WI38 (cell line): Measurements from ENCODE around the gene LLPH.
A peak's percentile ranks its signal among the peaks of the same experiment; 100 is the strongest.

ENCODE experiments used
- H3K4me3 ChIP-seq: 2 replicates; pipeline ENCODE4 v1.5.1; 2011; ENCODE audit warnings: low read depth, mild to moderate bottlenecking, control low read depth, low read length
- TF ChIP-seq, protein P1 (sequence below): IDR thresholded peaks from 2 replicates; pipeline ENCODE4 v1.5.1; 2012; ENCODE audit warnings: low read depth, mild to moderate bottlenecking, control low read depth, low read length

LLPH gene

GRCh38 chr12:66090157-66090556 is 40.4 kb downstream of the LLPH start:
- H3K4me3 ChIP-seq = no peak overlapping the region

DNA sequence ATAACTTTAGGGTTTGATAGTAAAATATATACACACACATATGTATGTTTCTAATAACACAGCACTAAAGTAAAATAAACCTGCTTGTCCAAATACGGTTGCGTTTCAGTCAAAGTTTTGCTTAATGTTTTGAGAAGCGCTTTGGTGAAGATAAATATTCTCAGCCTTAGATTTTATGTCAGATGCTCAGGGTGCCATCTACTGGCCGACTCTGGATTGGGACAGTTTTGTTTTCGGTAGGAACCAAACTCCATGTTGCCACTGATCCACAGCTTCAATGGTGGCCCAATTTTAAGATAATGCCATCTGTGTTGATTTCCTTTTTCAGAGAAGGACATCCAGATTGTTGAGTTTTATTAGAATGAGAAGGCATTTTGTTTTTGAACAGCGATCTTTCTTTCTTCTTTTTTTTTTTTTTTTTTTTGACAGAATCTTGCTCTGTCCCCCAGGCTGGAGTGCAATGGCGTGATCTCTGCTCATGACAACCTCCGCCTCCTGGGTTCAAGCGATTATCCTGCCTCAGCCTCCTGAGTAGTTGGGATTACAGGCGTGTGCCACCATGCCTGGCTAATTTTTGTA is 43.1 kb downstream of the LLPH start:
- TF ChIP-seq, protein P1, sequence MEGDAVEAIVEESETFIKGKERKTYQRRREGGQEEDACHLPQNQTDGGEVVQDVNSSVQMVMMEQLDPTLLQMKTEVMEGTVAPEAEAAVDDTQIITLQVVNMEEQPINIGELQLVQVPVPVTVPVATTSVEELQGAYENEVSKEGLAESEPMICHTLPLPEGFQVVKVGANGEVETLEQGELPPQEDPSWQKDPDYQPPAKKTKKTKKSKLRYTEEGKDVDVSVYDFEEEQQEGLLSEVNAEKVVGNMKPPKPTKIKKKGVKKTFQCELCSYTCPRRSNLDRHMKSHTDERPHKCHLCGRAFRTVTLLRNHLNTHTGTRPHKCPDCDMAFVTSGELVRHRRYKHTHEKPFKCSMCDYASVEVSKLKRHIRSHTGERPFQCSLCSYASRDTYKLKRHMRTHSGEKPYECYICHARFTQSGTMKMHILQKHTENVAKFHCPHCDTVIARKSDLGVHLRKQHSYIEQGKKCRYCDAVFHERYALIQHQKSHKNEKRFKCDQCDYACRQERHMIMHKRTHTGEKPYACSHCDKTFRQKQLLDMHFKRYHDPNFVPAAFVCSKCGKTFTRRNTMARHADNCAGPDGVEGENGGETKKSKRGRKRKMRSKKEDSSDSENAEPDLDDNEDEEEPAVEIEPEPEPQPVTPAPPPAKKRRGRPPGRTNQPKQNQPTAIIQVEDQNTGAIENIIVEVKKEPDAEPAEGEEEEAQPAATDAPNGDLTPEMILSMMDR = peak; percentile 63
- no peak overlapping the region for H3K4me3 ChIP-seq

More at GRCh38 chr12:66090157-66090556, 40.4 kb downstream of the LLPH start:
- TF ChIP-seq, protein P1 = no peak

DNA sequence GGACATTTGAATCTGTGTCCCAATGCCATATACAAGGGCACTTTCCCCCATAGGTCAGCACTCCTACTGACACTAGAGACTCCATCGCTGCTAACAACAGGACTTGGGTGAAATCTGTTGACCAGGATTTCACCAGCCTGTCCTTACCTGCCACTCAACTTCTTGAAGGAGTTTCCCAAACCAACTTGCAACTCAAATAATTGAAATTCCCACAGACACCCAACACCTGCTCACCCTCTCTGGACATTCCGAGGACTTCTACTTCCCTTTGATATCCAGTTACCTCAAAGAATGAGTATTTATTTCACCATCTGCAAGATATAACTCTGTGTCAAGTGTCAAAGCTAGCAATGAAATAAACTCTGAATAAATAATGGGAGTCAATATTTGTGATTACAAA is 44.6 kb downstream of the LLPH start:
- TF ChIP-seq, protein P1 = no peak
- no peak overlapping the region for H3K4me3 ChIP-seq

- no peak overlapping the region for H3K4me3 ChIP-seq
- TF ChIP-seq, protein P1 = no peak
Measured at GRCh38 chr12:66085213-66085612, 45.3 kb downstream of the LLPH start.

DNA sequence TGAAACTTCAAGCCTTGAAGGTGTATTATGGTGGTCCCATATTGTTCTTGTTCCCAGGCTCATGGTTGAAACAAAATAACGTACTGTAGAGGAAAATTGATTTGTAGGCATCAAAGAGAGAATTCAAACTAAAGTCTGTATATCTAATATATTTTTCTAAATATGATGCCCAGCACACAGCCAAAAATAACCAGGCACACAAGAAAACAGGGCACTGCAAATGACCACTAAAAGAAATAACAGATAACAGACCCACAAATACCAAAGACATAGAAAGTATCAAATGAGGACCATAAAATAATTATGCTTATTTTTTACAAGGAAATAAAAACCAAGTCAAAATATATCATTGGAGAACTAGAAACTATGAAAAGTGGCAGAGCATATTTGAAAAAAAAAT is 46.8 kb downstream of the LLPH start:
- TF ChIP-seq, protein P1 = no peak
- no peak overlapping the region for H3K4me3 ChIP-seq

GRCh38 chr12:66082744-66083143 is 47.8 kb downstream of the LLPH start:
- TF ChIP-seq, protein P1 = no peak
- H3K4me3 ChIP-seq = no peak overlapping the region

DNA sequence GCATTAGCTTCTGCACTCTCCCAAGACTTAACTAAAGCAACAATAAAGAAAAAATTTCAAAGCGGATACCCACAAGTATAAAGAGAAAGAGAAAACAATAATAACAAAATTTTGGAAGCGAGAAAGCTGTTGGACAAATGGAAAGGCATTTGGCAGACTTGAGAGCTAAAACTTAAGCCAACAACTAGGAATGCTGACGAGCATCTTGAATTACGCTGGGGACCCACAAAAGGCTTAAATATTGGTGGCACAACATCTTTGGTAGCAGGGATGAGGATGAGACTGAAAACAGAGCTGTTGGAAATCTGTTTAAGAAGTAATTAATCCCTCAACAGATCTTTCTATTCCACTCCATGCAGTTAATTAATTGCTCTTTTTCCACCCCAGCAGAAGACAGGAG is 49.8 kb downstream of the LLPH start:
- TF ChIP-seq, protein P1 = no peak
- H3K4me3 ChIP-seq = no peak overlapping the region
